NCI-H345 treated with DMSO at 0.1 percent for 48 hours (cell line): ENCODE results near the gene ARSB.
"Not testable (repeated sequence)": the region's sequence is repeated elsewhere in the genome, so short reads cannot be mapped to it uniquely, and the experiment has no call there.

Experiments used
- DNase-seq: peaks from one replicate; lab custom pipeline; 2025; ENCODE audit not compliant: unreplicated experiment; lab: John Stamatoyannopoulos, UW

Gene ARSB

GRCh38 chr5:78785454-78785853 is 199.7 kb downstream of the ARSB start:
- DNase-seq: no peak

GRCh38 chr5:78783434-78784130 is 201.5 kb downstream of the ARSB start:
- no peak for DNase-seq

- DNase-seq: no peak
Observed at GRCh38 chr5:78782728-78783127, 202.4 kb downstream of the ARSB start.

- DNase-seq: no peak
Observed at GRCh38 chr5:78781611-78782286, 203.4 kb downstream of the ARSB start.

GRCh38 chr5:78779771-78780616 is 205.1 kb downstream of the ARSB start:
- DNase-seq: no peak

GRCh38 chr5:78779262-78779661 is 205.8 kb downstream of the ARSB start:
- no peak for DNase-seq

GRCh38 chr5:78778538-78778937 is 206.6 kb downstream of the ARSB start:
- no peak for DNase-seq

GRCh38 chr5:78777901-78778300 is 207.2 kb downstream of the ARSB start:
- no peak for DNase-seq

GRCh38 chr5:78776637-78777036 is 208.5 kb downstream of the ARSB start:
- no peak for DNase-seq

- no peak for DNase-seq
Observed at GRCh38 chr5:78773655-78774054, 211.5 kb downstream of the ARSB start.

- DNase-seq: no peak
Observed at GRCh38 chr5:78771260-78772205, 213.6 kb downstream of the ARSB start.

GRCh38 chr5:78768781-78769380 is 216.2 kb downstream of the ARSB start:
- DNase-seq: no peak

GRCh38 chr5:78766412-78766762 is 218.7 kb downstream of the ARSB start:
- no peak for DNase-seq

GRCh38 chr5:78765756-78766411 is 219.2 kb downstream of the ARSB start:
- DNase-seq: no peak

- DNase-seq: no peak
Observed at GRCh38 chr5:78765116-78765515, 220.0 kb downstream of the ARSB start.

- no peak for DNase-seq
Observed at GRCh38 chr5:78763659-78764189, 221.4 kb downstream of the ARSB start.

- DNase-seq: not testable (repeated sequence)
Observed at GRCh38 chr5:78762743-78763142, 222.4 kb downstream of the ARSB start.

GRCh38 chr5:78761840-78762239 is 223.3 kb downstream of the ARSB start:
- no peak for DNase-seq

- DNase-seq: no peak
Observed at GRCh38 chr5:78760770-78761169, 224.3 kb downstream of the ARSB start.

GRCh38 chr5:78760366-78760765 is 224.7 kb downstream of the ARSB start:
- no peak for DNase-seq
